Osteoblast (primary cell): Measurements from ENCODE around the gene WNT6. TPM values are rescaled to one million over a fixed set of nuclear protein-coding genes. Genes with fewer than 3 reads are reported as not detected.

ENCODE experiments used
- DNase-seq: peaks from one replicate; pipeline ENCODE4 v3.0.0; 2011; ENCODE audit warnings: low spot score, mixed read lengths; ENCODE audit not compliant: insufficient read length; ENCODE audit errors: missing footprints
- H2AFZ ChIP-seq: 2 replicates; pipeline ENCODE4 v1.6.0; 2011; ENCODE audit warnings: mild to moderate bottlenecking, low read length
- H3K27ac ChIP-seq: 2 replicates; pipeline ENCODE4 v1.5.1; 2011; ENCODE audit warnings: mild to moderate bottlenecking, low read depth, low read length, moderate library complexity
- H3K27me3 ChIP-seq: 2 replicates; pipeline ENCODE4 v1.6.0; 2012; ENCODE audit warnings: mild to moderate bottlenecking, control low read depth, inconsistent platforms, low read length, moderate library complexity; ENCODE audit not compliant: insufficient read depth
- H3K36me3 ChIP-seq: 2 replicates; pipeline ENCODE4 v1.5.1; 2011; ENCODE audit warnings: mild to moderate bottlenecking, low read length, control low read depth, moderate library complexity; ENCODE audit not compliant: insufficient read depth
- H3K4me1 ChIP-seq: 2 replicates; pipeline ENCODE4 v1.5.1; 2011; ENCODE audit warnings: mild to moderate bottlenecking, low read length, control low read depth, moderate library complexity; ENCODE audit not compliant: insufficient read depth
- H3K4me2 ChIP-seq: 2 replicates; pipeline ENCODE4 v1.6.0; 2011; ENCODE audit warnings: mild to moderate bottlenecking, low read length; ENCODE audit not compliant: insufficient read depth
- H3K4me3 ChIP-seq: fragments of 200-600 bp; sonication (generic); 3 replicates; pipeline ENCODE4 v1.5.1; 2012; ENCODE audit warnings: mild to moderate bottlenecking, low read length, inconsistent platforms; ENCODE audit not compliant: insufficient read depth
- H3K79me2 ChIP-seq: 2 replicates; pipeline ENCODE4 v1.6.0; 2012; ENCODE audit warnings: mild to moderate bottlenecking, low read length, control low read depth, inconsistent platforms; ENCODE audit not compliant: insufficient read depth
- H3K9me3 ChIP-seq: 2 replicates; pipeline ENCODE4 v1.5.1; 2011; ENCODE audit warnings: low read depth, low read length, control low read depth
- H4K20me1 ChIP-seq: 2 replicates; pipeline ENCODE4 v1.6.0; 2012; ENCODE audit warnings: mild to moderate bottlenecking, low read length, control low read depth; ENCODE audit not compliant: insufficient read depth
- CTCF ChIP-seq: IDR thresholded peaks from 2 replicates; pipeline ENCODE4 v1.5.1; 2011; ENCODE audit warnings: mild to moderate bottlenecking, low read depth, low read length, moderate library complexity; ENCODE audit errors: extremely low read depth
- total RNA-seq: library from RNA; depleted of rRNA; stranded (reverse); fragments of >200 nt; gene quantifications from 2 replicates; pipeline ENCODE4 v1.2.3, GENCODE V29; 2012

The WNT6 gene
- total RNA-seq, 1 donor = not detected

- peaks cover 92% of the 10 kb centered on the region for H3K27me3 ChIP-seq
- peaks cover 11% of the 10 kb centered on the region for H4K20me1 ChIP-seq
- no peak overlapping the region for H3K4me3 ChIP-seq
- H2AFZ ChIP-seq = no peak overlapping the region
- H3K36me3 ChIP-seq = no peaks in the 10 kb centered on the region
- no peak for TF ChIP-seq CTCF
- no peak overlapping the region for H3K27ac ChIP-seq
- H3K4me2 ChIP-seq = no peak overlapping the region
- no peaks in the 10 kb centered on the region for H3K9me3 ChIP-seq
- no peaks in the 10 kb centered on the region for H3K79me2 ChIP-seq
- no peaks in the 10 kb centered on the region for H3K4me1 ChIP-seq
- DNase-seq = no peak
Measured at GRCh38 chr2:218877891-218878290, 18.3 kb downstream of the WNT6 start.

DNA sequence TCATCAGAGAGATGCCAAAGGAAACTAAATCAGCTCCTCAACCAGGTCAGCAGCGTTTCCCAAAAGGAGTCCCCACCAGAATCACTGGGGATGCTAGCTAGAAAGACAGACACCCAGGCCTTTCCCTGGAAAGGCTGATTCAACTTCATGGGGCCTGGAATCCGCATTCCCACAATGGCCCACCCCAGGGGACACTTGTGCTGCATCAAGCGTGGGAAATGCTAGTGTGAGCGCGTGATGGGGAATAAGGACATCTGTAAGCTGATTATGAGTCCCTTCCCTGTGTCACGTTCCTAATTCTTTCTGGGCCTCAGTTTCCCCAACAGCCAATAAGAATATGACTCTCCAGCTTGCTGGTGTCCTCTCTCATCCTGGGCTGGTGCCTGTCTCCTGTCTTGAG lies 18.9 kb downstream of the WNT6 start:
- H3K4me3 ChIP-seq = no peak overlapping the region
- DNase-seq = no peak
- no peak overlapping the region for H3K27ac ChIP-seq
- H3K4me2 ChIP-seq = no peak overlapping the region
- no peak overlapping the region for H2AFZ ChIP-seq
- peaks cover 90% of the 10 kb centered on the region for H3K27me3 ChIP-seq
- peaks cover 11% of the 10 kb centered on the region for H4K20me1 ChIP-seq
- no peaks in the 10 kb centered on the region for H3K79me2 ChIP-seq
- no peaks in the 10 kb centered on the region for H3K36me3 ChIP-seq
- no peak for TF ChIP-seq CTCF
- H3K4me1 ChIP-seq = no peaks in the 10 kb centered on the region
- H3K9me3 ChIP-seq = no peaks in the 10 kb centered on the region

- peaks cover 88% of the 10 kb centered on the region for H3K27me3 ChIP-seq
Measured at GRCh38 chr2:218878926-218879761, 19.5 kb downstream of the WNT6 start.

More at GRCh38 chr2:218878926-218879761, 19.5 kb downstream of the WNT6 start:
- H3K27ac ChIP-seq = no peak overlapping the region
- H3K79me2 ChIP-seq = no peaks in the 10 kb centered on the region
- no peak for DNase-seq
- H3K9me3 ChIP-seq = no peaks in the 10 kb centered on the region
- TF ChIP-seq CTCF = no peak
- no peak overlapping the region for H3K4me3 ChIP-seq
- no peak overlapping the region for H3K4me2 ChIP-seq
- H4K20me1 ChIP-seq = peaks cover 11% of the 10 kb centered on the region
- no peak overlapping the region for H2AFZ ChIP-seq
- no peaks in the 10 kb centered on the region for H3K4me1 ChIP-seq
- H3K36me3 ChIP-seq = no peaks in the 10 kb centered on the region
